Transverse colon (tissue), 4 donors: ENCODE results near the gene DNLZ.

Source experiments
- CTCF ChIP-seq, 5 experiments: fragments of 200-600 bp in 3 of 5; fragments of 450-650 bp in 2 of 5; sonication (generic) in 3 of 5; IDR thresholded peaks; 1 replicate in 2 of 5; 2 replicates in 3 of 5; pipeline ENCODE4 v1.5.1; 2016 to 2017; ENCODE audit warnings: antibody characterized with exemption in 5 of 5, inconsistent platforms in 3 of 5, mild to moderate bottlenecking in 2 of 5, moderate library complexity in 1 of 5
- EP300 ChIP-seq: sonication (generic); formaldehyde crosslinking; IDR thresholded peaks from one replicate; pipeline ENCODE4 v1.6.1; 2017; ENCODE audit warnings: antibody characterized with exemption, low read depth
- POLR2A ChIP-seq: fragments of 450-650 bp; IDR thresholded peaks from one replicate; pipeline ENCODE4 v1.6.1; 2016; ENCODE audit warnings: antibody characterized with exemption, mild to moderate bottlenecking, moderate library complexity
- POLR2AphosphoS5 ChIP-seq, 3 donors: sonication (generic); formaldehyde crosslinking; IDR thresholded peaks; one replicate each; pipeline ENCODE4 v1.6.1; 2016; ENCODE audit warnings: antibody characterized with exemption in 3 of 3

DNA sequence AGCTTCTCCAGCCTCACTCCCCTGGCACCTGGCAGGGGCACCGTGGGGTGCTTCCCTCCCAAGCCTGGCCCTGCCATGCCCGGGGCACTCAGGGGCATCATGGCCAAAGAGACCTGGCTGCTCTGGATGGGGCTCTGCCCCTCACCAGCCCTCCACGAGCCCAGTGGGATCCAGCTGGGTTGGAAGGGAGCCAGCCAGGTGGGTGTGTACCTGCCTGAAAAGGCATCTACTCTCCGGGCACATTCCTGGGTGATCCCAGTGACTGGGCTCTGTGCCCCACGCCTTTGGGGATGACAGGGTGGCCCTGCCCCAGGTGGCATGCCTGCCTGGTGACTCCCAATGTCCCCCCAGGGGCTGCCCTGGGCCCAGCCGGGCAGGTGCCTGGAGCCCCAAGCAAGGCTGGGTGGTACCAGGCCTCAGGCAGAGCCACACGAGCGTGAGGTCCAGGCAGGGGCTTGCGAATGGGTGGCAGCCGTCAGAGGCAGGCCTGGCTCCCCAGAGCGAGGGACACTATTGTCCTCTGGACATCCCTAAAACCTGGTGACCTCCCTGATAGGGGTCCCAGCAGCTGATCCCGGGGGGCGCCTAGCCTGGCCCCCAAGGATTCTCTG is 35.4 kb downstream of the DNLZ start:
- TF ChIP-seq CTCF (IDR thresholded peaks at IDR 0.05) (no peak), POLR2A (no peak), POLR2AphosphoS5 (IDR thresholded peaks at IDR 0.05) (no peak), EP300 (no peak)
